HepG2 (cell line): Measurements from ENCODE around the gene PIM3. TPM values are rescaled to one million over a fixed set of nuclear protein-coding genes. Genes with fewer than 3 reads are reported as not detected.
A peak's percentile ranks its signal among the peaks of the same experiment; 100 is the strongest.

Experiments used
- ATF6 ChIP-seq: sonication (generic); formaldehyde crosslinking; conservative IDR thresholded peaks from 2 replicates; pipeline ENCODE4 v1.4.0; 2020; ENCODE audit warnings: missing genetic modification reagents
- BRCA1 ChIP-seq: sonication (generic); formaldehyde crosslinking; IDR thresholded peaks from 2 replicates; pipeline ENCODE4 v1.4.0; 2020; ENCODE audit warnings: missing genetic modification reagents
- FOXK2 ChIP-seq: fragments of 450-650 bp; IDR thresholded peaks from 2 replicates; pipeline ENCODE4 v1.6.1; 2016
- GPN1 ChIP-seq: sonication (generic); formaldehyde crosslinking; IDR thresholded peaks from 2 replicates; pipeline ENCODE4 v1.5.1; 2020; ENCODE audit warnings: missing genetic modification reagents, borderline replicate concordance
- HMGXB4 ChIP-seq, 2 experiments: sonication (generic) in 1 of 2; formaldehyde crosslinking in 1 of 2; IDR thresholded peaks; 2 replicates each; pipeline versions ENCODE4 v1.4.0 to v1.6.1; 2018 to 2020; ENCODE audit warnings: missing genetic modification reagents in 2 of 2, borderline replicate concordance in 1 of 2, low read depth in 1 of 2, mild to moderate bottlenecking in 1 of 2, missing biosample characterization in 1 of 2
- HNRNPH1 ChIP-seq: fragments of 200-400 bp; formaldehyde crosslinking; optimal IDR thresholded peaks from 2 replicates; pipeline ENCODE3; 2017; ENCODE audit warnings: mild to moderate bottlenecking, low read depth, low read length
- KDM5A ChIP-seq: fragments of 200-600 bp; sonication (generic); IDR thresholded peaks from 2 replicates; pipeline ENCODE4 v1.7.0; 2018; ENCODE audit warnings: antibody characterized with exemption, mild to moderate bottlenecking, low read length, borderline replicate concordance
- MTA1 ChIP-seq: sonication (generic); formaldehyde crosslinking; IDR thresholded peaks from 2 replicates; pipeline ENCODE4 v1.4.0; 2020; ENCODE audit warnings: missing genetic modification reagents, mild to moderate bottlenecking, borderline replicate concordance
- MYPOP ChIP-seq: sonication (generic); formaldehyde crosslinking; IDR thresholded peaks from 2 replicates; pipeline ENCODE4 v1.8.1; 2023; ENCODE audit warnings: mild to moderate bottlenecking, moderate library complexity, missing genetic modification reagents
- NFYC ChIP-seq: IDR thresholded peaks from 2 replicates; pipeline ENCODE4 v1.6.1; 2016; ENCODE audit warnings: missing genetic modification reagents, missing compliant biosample characterization
- RAD51 ChIP-seq: fragments of 450-650 bp; IDR thresholded peaks from 2 replicates; pipeline ENCODE4 v1.6.1; 2016; ENCODE audit warnings: borderline replicate concordance
- SNAPC2 ChIP-seq: sonication (generic); formaldehyde crosslinking; IDR thresholded peaks from 2 replicates; pipeline ENCODE4 v1.8.1; 2022; ENCODE audit warnings: mild to moderate bottlenecking, missing genetic modification reagents
- ZBTB38 ChIP-seq: sonication (generic); formaldehyde crosslinking; IDR thresholded peaks from 2 replicates; pipeline ENCODE4 v1.5.1; 2020; ENCODE audit warnings: mild to moderate bottlenecking, missing genetic modification reagents
- ZNF800 ChIP-seq: sonication (generic); formaldehyde crosslinking; IDR thresholded peaks from 2 replicates; pipeline ENCODE4 v1.4.0; 2020; ENCODE audit warnings: missing genetic modification reagents
- ZZZ3 ChIP-seq: sonication (generic); formaldehyde crosslinking; IDR thresholded peaks from 2 replicates; pipeline ENCODE4 v1.4.0; 2020; ENCODE audit warnings: missing genetic modification reagents, mild to moderate bottlenecking, borderline replicate concordance
- polyA plus RNA-seq, 8 experiments: library from polyadenylated mRNA; depleted of rRNA in 3 of 8; stranded (reverse) in 7 of 8; unstranded in 1 of 8; fragments of >200 nt; fragmentation: Illumina TruSeq in 4 of 8; extraction: Trizol in 4 of 8; gene quantifications; 2 replicates each; pipeline versions ENCODE4 v1.2.1 to v1.2.3, GENCODE V29; 2011 to 2016; ENCODE audit warnings: low read depth in 4 of 8, missing spikeins in 1 of 8, mixed read lengths in 1 of 8; ENCODE audit not compliant: insufficient read depth in 1 of 8
- total RNA-seq, 5 experiments: library from RNA; depleted of rRNA; stranded (reverse); fragments of >200 nt; fragmentation: Illumina TruSeq; extraction: Trizol; gene quantifications; 2 replicates each; pipeline ENCODE4 v1.2.3, GENCODE V29; 2016; ENCODE audit warnings: low read depth in 1 of 5

PIM3 gene
- total and polyA plus RNA-seq, 2 of the 13 experiments (the other 11 are each of a cell fraction or from before 2014, with no cell fraction given), result 21.6 to 31.2 TPM

- TF ChIP-seq ZBTB38 (CRISPR knock-in tag), result peak; percentile 81; the same call in 1 of the 2 replicates
- peak; percentile 71; the same call in 1 of the 2 replicates for TF ChIP-seq MYPOP (CRISPR knock-in tag)
- no peak for TF ChIP-seq KDM5A
- no peak; the same call in 1 of the 2 replicates for TF ChIP-seq ZNF800 (CRISPR knock-in tag)
- no peak for TF ChIP-seq ATF6 (CRISPR knock-in tag)
- no peak for TF ChIP-seq GPN1 (CRISPR knock-in tag)
- no peak; the same call in 1 of the 2 replicates for TF ChIP-seq MTA1 (CRISPR knock-in tag)
- no peak for TF ChIP-seq BRCA1
- no peak for TF ChIP-seq FOXK2
- no peak for TF ChIP-seq RAD51
- TF ChIP-seq HNRNPH1, result peak; percentile 97
- peak; percentile 84 for TF ChIP-seq NFYC (CRISPR knock-in tag)
- TF ChIP-seq SNAPC2 (CRISPR knock-in tag), result 0 out of 2 replicates have a peak, but pooled peaks have one; percentile 21
- no peak for TF ChIP-seq ZZZ3 (CRISPR knock-in tag)
- TF ChIP-seq HMGXB4 (CRISPR knock-in tag; IDR thresholded peaks at IDR 0.05; ENCODE audit: borderline replicate concordance in 1 of 2, low read depth in 1 of 2), result 0 out of 4 replicates have a peak, but pooled peaks of 1 of the 2 experiments have one; percentile 64
Measured at GRCh38 chr22:49960159-49961004, at the start of gene PIM3 (continued).
